Stimulated activated CD8-positive, alpha-beta memory T cell treated with anti-CD3 and anti-CD28 coated beads, Interleukin-15, amount 100 ng/mL, for 24 hours (primary cell): ENCODE measurements around the gene SLC4A7.
"Not testable (repeated sequence)": the region's sequence is repeated elsewhere in the genome, so short reads cannot be mapped to it uniquely, and the experiment has no call there.

Experiments used
- DNase-seq: peaks from one replicate; pipeline ENCODE4 v3.0.0-alpha.2; 2020; ENCODE audit warnings: low read depth

Gene SLC4A7

DNA sequence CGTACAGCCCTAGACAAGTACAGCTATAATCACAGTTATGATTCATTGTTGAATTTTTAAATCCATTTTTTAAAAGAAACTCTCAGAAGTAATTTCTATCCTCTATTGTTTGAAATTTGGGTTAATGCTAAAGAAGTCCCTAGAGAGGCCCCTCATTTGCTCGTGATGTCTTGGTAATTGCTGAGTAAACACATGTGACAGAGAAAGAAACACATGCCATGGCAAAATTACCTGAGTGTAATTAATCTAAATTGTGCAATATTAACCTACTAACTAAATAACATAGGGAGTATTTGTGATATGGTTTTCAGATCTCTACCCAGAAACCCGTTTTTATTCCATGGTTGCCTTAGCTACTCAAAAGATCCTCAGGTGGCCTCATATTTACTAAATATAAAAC lies 125.8 kb downstream of the SLC4A7 start:
- no peak for DNase-seq

DNA sequence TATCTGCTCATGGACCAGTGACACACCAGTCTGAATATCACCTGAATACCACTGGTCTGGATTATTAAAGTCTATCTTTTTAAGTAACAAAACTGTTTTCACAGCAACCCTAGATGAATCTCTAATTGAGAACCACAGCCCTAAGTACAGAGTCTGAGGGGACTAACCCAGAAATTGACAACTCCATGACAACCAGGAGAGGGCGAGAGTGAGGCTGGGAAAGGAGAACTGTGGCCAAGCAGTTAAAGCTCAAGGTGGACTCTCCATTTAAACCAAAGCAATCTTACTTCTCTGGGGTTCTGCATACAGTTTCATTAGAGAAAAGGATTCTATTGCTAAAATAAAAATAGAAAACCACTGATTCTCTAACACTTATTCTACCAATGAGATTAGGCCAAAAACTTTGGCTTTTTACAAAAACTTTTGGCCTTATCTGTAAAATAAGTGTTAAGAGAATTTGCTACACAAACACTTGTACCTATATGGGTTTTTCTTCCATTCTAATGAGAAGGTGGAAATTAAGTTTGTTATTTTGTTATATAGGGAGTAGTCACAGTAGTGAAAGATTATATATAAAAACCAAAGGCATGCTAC lies 126.4 kb downstream of the SLC4A7 start:
- DNase-seq: no peak

DNA sequence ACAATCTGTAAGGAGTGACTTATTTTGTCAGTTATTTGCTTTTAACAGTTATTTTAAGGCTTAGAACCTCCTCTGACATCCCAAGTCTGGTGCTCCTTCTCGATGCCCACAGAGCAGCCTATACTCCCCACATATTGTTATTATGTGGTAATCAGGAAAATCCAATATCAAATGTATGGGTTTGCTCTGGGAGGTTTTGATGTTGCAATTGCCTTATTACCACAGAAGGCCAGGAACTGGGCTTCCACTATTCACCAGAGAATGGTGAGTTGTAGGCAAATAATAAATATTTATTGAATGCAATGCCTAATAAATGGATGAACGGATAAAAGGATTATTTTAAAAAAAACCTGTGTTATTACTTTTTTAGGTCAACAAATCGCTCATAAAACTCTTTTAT lies 127.2 kb downstream of the SLC4A7 start:
- no peak for DNase-seq

DNA sequence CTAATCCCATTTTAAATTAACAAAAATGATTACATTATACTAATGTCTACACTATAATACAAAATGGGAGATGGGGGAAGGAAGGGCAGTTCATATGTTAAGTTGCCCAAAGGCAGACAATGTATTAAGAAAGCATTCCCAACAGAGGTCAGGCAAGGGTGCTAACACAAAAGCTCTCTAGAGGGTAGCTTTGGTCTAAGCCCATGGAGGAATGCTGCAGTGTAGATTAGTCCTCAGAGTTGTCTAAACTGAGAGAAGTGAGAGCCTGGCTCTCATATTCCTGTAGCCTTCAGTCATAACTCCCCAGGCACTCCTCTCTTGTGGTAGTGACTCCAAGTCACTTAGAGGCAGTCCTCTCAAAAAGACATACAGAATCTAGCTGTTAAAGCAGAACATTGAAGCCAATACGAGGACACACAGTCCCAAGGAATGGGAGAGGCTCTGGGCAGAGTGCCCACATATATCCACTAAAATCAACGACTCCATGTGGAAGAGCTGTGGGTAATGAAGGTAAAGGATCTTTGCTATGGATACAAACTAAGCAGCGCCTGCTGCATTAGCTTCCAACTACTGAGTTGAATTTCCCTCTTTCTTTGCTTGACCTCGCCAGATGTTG lies 129.5 kb downstream of the SLC4A7 start:
- DNase-seq: no peak

DNA sequence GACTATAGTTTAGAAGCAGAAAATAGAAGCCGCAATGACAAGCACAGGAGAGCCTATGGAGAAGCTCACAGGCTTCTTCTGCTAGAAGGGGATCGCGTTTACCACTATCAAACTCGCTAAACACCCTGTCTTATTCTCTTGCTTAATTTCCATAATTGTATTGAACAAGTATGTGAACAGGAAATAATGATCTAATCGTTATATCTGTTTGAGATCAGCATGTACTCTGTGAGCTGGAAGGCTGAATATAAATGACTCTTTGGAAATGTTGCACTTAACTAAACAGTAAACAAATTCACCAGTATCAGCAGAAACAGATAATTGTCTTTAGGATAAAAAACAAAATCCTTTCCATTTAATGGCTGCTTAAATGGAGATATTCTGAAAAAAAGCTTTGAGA lies 130.0 kb downstream of the SLC4A7 start:
- no peak for DNase-seq

DNA sequence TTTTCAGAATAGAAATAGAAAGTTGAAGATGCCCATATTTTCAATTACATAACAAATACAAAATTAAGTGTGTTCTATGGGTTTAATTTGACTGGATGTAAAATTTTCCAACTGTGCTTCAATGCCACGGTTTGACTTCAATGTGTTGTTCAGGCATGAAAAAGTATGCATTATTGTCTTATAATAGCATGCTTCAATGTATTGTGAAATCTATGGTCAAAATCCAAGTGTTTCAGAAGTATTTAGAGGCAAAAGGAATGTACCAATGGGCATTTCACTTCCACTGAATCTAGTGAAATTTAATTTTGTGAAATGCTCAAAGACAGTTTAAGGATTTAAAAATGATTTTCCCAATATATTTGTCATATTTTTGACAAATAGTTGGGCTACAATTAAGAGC lies 131.0 kb downstream of the SLC4A7 start:
- DNase-seq: no peak

DNA sequence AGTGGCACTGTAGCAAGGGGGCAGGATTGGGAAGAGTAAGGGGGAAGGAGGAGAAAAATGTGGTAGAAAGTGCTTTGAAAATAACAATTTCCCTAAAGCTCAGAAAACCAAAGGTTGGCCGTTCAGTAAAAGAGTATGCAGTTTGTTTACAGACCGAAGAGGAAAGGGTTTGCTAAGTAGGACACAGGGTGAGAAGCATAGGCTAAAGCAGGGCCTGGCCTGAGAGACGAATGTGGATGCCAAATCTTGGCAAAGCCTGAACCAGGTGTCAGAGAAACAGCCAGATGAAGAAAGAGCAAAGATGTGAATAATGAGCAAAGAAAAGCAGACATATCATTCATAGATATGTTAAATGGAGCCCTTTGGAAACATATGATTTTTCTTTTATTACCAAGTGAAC lies 132.1 kb downstream of the SLC4A7 start:
- DNase-seq: no peak

DNA sequence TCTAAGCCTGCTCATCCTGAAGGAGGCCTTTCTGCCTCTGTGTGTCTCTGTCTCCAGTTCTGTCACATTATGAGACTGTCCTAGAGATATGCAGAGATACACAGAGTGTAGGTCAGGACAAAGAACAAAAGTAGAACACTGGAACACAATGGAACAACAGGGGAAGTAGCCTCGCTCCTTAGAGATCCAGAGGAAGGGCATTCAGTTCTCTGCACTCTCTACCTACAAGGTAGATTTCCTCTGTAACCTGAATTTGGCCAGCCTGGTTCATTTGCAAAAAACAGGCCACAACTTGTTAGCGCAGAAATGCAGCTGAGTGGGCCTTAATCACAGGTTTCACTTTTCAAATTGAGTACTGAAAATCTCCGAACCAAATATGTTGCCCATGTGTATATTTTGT lies 134.4 kb downstream of the SLC4A7 start:
- no peak for DNase-seq

DNA sequence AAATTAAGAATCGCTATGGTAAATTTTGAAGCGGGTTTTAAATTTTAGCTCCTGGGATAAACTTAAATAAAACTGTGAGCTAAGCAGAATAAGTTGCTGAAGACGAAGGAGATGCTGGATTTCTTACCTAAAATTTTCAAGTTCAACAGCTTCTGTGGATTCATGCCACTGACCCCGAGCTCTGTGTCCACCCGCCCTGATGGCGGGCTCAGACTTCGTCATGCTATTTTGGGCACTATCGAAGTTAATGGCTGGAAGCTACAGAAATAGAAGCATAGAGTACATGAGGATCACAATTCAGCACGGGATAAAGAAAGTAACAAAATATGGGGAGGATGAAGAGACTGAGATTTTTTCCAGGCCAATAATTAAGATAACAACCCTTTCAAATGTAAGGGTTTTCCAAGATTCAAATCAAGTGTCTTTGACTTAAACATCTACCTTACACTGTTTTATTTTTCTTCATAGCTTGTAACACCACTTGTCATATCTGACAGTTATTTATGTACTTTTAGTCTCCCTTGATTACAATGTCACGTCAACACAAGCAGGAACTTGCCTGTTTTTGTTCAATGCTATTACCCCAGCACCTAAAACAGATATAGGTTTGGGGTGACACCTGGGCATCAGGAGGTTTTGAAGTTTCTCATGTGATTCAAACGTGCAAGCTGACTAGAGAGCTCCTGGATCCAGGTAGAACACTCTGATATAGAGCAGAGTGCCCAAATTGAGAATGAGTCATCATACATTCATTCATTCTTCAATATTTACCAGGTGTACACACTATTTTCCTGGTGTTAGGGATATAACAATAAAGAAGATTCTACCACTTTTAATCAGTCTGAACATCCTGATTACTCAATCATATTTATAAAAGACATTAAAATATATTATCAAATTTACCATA lies 138.0 kb downstream of the SLC4A7 start:
- DNase-seq: no peak

DNA sequence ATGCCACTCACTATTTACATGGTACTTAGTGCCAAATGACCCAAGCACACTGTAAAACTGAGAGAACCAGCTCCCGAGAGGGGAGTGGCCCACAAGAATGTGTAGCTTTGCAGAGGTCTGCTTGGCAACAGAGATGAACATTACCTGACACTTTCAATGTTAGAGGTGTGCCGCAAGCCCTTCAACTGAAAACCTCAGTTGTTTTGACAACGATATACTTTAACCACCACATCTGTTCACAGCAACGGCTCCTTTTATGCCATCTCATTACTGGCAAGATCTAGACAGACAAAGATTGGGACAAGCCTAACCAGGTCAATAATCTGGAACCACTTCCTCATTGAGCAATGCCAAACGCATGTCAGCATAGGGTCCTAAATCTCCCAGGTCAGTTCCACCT lies 138.7 kb downstream of the SLC4A7 start:
- DNase-seq: no peak

DNA sequence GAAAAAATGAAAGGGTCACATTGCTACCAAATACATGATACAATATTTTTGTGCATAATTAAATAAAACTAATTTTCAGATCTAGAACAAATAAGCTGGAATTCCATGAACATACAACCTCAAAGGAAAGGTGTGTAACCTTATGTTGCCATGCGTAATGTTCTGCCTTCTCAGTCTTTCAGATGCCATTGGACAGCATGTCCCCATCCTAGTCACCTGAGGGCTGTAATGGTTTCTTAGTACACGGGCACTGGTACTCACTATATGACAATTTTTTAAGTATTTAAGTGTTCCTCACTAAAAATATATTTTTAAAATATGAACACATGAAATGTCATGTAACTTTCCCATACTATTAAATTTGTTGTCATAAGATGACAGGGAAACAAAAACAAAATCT lies 139.1 kb downstream of the SLC4A7 start:
- DNase-seq: no peak

DNA sequence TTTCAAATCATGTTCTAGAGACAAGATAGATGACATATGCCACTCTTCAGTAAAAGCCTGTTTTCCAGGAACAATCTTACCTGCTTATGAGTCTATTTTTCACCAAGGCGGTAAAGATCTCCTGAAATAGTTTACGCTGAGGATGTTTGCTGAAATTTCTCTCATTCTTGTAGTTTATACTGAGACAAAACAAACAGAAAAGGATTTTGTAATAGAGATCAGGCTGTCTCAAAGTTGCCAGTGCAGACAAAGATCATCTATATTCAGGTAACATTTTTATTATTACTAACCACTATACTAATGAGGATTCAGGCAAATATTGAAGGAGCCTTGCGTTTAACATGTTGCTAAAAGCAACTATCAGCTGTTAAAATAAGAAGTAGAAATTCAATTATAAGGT lies 140.0 kb downstream of the SLC4A7 start:
- DNase-seq: no peak

DNA sequence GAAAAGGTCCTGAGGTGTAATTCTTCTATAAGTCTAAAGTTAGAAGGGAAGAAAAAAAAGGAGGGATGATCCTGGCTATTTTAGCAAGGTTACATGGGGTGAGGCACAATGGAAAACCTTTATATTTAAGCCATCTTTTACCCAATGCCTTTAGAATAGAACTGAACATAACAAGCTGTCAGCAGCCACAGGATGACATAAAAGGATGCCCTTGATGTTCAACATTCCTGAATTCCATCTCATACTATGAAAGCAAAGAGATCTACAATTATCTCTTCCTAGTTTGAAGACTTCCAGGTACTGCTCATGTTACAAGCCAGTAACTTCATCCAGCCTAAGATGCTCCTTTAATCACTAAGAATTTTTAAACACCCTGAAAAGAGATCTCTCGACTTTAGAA lies 141.9 kb downstream of the SLC4A7 start:
- DNase-seq: no peak

DNA sequence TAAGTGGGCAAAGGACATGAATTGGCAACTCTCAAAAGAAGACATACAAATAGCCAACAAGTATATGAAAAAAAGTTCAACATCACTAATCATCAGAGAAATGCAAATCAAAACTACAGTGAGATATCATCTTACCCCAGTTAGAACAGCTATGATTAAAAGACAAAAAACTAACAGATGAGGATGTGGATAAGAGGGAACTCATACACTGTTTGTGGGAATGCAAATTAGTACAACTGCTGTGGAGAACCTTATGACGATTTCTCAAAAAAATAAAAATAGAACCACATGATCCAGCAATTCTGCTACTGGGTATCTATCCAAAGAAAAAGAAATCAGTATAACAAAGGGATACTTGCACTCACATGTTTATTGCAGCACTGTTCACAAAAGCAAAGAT lies 143.7 kb downstream of the SLC4A7 start:
- DNase-seq: no peak

DNA sequence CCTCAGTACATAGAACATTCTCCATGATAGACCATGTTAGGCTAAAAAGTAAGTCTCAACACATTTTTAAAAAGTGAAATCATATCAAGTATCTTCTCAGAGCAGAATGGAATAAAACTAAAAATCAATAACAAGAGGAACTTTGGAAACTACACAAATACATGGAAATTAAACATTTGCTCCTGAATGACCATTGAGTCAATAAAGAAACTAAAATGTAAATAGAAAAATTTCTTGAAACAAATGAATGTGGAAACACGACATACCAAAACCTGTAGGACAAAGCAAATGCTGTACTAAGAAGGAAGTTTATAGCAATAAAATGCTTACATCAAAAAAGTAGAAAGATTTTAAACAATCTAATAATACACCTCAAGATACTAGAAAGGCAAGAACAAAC lies 148.6 kb downstream of the SLC4A7 start:
- DNase-seq: no peak

DNA sequence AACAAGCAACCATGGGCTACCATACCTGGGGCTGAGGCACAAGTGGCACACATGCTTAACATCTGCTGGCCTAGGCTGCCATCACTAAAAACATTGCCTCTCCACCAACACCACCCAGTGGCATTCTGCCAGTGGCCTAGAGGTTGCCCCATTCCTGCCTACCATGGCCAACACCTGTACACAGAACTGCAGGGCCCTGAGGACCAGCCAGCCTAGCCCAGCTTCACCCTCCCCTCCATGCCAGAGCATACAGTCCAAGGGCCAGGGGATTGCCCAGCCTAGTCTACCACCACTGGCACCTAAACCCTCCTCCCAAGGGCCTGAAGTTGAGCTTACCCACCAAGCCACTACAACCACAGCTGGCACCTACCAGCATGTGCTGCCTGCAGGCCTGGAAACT lies 150.3 kb downstream of the SLC4A7 start:
- no peak for DNase-seq

DNA sequence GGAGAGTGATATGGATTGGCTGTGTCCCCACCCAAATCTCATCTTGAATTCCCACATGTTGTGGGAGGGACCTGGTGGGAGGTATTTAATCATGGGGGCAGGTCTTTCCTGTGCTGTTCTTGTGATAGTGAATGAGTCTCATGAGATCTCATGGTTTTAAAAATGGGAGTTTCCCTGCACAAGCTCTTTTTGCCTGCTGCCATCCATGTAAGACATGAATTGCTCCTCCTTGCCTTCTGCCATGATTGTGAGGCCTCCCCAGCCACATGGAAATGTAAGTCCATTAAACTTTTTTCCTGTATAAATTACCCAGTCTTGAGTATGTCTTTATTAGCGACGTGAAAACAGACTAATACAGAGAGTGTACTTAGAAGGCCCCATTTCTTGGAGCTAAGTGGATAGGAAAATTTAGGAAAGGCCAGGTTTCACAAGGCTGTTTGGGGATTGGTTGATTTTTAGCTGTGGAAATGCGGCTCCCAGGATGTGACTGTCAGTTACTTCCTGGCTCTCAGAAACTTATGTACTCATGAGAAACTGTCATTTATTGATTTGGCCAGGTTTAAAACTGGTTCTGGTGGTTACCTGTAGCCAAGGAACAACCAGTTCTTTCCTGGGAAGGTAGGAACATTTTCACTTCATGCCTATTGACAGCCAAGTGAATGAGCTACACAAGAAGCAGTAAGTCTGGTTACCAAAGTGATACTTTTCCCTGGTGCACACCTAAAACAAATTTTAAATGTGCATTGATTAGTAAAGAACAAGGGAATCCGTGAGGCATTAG lies 155.0 kb downstream of the SLC4A7 start:
- DNase-seq: not testable (repeated sequence)

DNA sequence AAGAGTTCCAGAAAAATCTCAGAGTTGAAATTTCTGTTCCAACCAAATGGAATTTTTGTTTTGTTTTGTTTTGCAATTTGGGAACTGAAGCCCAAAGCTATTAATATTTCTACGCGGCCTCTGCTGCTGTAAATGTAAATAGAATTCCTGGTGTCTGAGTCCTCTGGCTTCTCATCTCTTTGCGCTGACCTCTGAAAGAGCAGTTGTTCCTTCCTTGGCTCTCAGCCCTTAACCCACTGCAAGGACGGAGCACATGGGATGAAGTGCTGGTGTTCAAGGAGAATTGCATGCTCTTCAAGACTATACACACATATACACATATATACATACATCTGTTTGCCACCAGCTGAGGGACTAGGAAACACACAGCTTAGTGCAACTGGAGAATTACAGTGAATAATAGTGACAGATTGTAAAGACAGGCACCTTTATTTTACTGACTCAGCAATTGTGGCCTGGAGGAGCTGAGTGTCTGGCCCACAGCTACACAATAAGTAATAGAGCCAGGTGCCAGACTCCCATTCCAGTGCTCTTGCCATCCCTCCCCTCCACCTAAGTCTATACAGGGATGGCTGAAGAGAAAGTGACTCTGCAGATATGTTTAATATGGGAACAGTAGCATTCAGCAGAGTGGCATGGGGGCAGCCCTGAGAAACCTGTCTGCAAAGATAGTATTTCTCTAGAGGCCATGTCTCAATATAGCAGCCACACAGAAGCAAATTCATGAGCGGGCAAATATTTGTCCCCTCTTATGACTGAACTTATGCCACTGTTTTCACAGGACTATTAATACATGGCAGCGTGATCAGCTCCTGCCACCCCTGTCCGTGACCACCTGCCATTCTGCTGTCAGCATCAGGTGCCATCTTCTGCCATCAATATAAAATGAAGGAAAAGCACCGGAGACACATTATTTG lies 157.3 kb downstream of the SLC4A7 start:
- DNase-seq: no peak

DNA sequence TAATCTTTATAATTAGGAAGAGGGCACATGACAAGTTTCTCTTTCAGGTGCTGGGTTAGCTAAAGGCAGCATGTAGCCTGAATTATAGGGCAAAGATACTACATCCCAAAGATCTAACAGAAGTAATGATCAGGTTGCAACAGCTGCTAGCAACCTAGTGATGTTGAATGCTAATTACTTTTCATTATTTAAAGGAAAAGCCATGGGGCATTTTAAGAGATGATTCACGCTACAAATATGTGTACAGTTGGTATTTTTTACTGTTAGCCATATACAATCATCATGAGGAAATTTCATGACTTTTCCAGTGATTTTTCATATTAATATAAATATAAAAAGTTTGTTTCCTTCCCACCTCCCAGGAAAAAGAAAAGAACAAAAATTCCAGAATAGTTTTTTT lies 158.0 kb downstream of the SLC4A7 start:
- DNase-seq: no peak

DNA sequence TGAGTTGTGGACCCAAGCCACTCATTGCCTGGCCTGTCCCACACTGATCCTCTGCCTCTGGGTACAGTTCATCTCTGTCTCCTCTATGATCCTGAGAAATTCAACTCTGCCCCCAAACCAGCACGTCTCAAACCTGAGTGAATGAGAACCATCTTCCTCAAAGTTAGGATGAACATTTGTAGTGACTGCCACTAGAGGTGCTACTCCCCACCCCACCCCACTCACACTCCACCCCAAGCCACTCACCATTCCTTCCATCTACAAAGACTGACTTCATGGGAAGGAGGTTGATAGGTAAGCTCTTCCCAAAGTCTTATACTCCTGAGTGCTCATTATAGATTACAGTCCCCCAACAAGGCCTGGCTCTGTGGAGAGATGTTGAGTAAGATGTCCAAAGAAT lies 158.8 kb downstream of the SLC4A7 start:
- DNase-seq: no peak

DNA sequence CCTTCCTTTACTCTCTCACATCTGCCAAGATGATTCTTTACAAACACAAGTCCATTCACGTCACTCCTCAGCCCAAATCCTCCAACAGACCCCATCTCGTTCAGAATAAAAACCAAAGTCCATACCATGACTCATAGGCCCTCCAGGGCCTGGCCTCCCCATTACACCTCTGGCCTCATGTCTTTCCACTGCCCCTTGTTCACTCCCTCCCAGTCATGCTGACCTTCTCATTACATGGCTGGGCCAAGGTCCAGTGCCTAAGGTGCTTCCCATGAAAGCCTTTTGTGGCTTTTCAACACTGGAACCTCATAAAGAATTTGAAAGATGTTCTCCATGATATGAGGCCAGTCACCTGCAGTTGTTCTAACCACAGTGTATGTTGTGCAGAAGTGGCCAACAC lies 159.5 kb downstream of the SLC4A7 start:
- no peak for DNase-seq
